Activated CD4-positive, alpha-beta T cell treated with anti-CD3 and anti-CD28 coated beads, Interleukin-10, Interleukin-2, amounts not matched to agents 100 ng/mL and 50 ng/mL, durations not matched to agents 16 hours and 8 hours (primary cell): Measurements from ENCODE around the gene ZBTB38.

Experiments
- DNase-seq: peaks from one replicate; pipeline ENCODE4 v3.0.0-alpha.2; 2020

The ZBTB38 gene

DNA sequence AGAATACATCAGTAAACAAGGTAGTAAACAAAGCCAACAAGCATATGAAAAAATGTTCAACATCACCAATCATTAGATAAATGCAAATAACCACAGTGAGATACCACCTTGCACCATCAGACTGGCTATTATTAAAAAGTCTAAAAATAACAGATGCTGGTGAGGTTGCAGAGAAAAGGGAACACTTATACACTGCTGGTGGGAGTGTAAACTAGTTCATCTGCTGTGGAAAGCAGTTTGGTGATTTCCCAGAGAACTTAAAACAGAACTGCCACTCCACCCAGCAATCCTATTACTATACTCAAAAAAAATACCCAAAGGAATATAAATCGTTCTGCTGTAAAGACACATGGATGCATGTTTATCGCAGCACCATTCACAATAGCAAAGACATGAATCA lies 30.3 kb upstream of the ZBTB38 start:
- DNase-seq: no peak

GRCh38 chr3:141338881-141339280 lies 29.4 kb upstream of the ZBTB38 start:
- DNase-seq: no peak

DNA sequence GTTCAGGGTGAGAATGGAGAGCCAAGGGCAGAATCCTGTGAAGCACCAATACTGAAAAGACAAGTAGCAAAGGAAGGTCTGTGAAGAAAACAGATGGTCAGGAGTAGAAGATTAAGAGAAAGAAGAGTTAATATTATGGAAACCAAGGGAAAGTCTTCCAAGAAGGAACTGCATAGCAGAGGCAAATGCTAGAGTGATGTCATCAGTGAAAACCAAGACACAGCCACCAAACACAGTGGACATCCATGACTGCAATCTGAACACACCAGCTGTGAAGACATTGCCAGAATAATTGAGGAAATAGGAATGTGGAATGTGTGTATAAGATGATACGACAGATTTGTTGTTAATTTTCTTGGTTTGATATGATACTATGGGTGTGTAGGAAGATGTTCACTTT lies 26.8 kb upstream of the ZBTB38 start:
- no peak for DNase-seq

DNA sequence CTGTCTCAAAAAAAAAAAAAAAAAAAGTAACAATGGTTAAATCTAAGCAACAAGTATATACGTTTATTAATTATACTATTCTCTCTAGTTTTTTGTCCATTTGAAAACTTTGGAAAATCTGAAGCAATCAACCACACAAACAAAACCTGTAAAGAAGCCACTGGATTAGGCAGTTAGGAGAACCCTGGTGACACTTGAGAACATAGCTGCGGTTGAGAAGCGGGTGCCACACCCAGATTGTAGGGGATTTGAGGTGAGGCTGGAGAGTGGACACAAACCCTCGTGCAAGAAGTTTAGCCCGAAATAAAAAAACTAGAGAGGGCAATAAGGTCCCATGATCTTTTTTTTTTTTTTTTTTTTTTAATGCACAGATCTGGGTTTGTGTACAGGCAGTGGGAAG lies 25.9 kb upstream of the ZBTB38 start:
- DNase-seq: no peak

GRCh38 chr3:141343077-141343476 lies 25.2 kb upstream of the ZBTB38 start:
- DNase-seq: no peak

- DNase-seq: no peak
These were observed 24.4 kb upstream of the ZBTB38 start for GRCh38 chr3:141343865-141344271.

GRCh38 chr3:141345528-141345927 lies 22.8 kb upstream of the ZBTB38 start:
- no peak for DNase-seq

GRCh38 chr3:141346007-141346406 lies 22.3 kb upstream of the ZBTB38 start:
- DNase-seq: no peak

GRCh38 chr3:141346418-141346817 lies 21.9 kb upstream of the ZBTB38 start:
- no peak for DNase-seq

DNA sequence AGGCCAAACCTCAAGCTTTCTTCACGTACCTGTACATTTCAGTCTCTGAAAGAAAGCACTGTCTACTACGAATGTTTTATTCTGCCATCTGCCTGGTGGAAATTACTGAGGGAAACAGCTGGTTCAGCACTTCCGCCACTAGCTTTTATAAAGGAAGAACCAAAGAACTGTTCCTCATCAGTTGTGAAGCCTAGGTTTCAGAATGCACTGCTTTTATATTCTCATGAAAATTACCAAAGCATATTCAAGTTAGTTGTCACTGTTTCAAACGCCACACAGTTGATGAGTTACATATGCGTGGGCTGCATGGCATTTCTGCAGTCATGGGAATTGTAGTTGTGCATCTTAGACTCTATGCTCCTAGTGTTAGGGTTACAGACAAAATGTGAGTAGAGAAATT lies 21.5 kb upstream of the ZBTB38 start:
- DNase-seq: no peak

DNA sequence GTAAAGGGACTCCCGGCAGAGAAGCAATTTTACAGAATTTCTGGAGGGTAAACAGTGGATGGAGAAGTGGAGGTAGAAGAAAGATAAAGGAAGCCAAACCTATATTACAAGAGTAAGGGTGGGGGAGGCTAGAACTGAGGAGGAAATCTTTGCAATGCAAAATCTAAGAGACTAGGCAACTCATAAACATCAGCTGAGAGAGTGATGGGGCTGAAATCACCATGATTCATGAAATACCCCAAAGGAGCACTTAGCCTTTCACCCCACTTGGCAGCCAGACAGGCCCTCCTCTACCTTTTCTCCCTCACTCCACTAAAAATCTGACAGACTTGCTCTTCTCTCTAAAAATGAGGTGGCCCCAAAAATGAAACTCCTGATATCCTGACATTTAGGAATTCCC lies 19.5 kb upstream of the ZBTB38 start:
- DNase-seq: no peak

- DNase-seq: no peak
These were observed 18.6 kb upstream of the ZBTB38 start for GRCh38 chr3:141349711-141350110.

DNA sequence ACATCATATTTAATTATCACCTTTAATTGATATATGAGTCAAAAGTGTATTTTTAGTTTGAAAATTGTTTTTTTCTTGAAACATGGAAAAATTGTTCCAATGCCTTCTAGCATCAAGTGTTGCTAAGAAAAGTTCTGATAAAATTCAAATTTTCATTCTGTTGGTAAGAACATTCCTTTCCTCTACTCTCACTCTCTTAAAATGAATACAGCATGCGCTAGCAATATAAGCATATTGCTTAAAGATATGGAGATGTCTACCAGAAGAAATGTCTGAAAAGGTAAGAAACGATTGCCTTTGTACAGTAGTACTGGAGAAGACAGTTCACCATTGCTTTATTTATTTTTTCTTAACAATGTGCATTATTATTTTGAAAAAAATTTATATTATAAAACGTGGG lies 17.6 kb upstream of the ZBTB38 start:
- DNase-seq: no peak

- no peak for DNase-seq
These were observed 15.9 kb upstream of the ZBTB38 start for GRCh38 chr3:141352262-141352984.

DNA sequence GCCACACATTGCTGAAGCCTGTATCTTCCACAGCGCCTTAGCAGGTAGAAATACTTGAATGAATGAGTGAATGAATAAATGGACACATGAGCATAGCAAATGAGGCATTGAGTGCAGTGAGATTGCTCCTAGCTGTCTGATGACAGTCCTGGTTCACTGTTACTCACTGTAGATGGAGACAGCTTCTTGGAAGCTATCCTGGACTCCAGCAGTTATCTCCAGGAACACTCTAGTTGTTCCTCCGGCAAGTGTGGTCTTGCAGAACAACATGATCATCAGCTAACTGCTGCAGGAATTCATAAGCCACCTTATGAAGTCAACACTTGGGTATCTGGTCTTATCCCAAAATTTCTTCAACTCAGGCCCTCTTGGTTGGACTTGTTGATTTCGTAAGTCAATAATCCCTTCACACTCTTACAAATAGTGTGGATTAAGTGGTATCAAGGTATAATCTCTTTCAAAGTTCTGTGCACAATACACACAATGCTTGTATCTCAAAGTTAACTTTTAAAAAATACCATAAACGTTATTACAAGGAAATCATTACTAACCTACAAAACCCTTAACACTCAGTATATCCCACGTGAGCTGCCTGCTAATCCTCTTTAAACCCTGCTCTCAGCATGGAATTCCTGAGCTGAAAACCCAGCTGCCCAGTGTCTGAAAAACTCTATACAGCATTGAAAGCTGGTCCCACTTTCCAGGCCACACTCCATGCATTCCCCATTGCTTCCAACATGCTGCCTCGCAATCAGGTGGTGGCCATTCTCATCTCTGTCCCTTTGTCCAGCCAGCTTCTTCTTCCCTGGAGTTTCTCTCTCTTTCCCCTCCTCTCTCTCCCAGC lies 14.4 kb upstream of the ZBTB38 start:
- no peak for DNase-seq

- no peak for DNase-seq
These were observed 13.8 kb upstream of the ZBTB38 start for GRCh38 chr3:141354517-141354916.

DNA sequence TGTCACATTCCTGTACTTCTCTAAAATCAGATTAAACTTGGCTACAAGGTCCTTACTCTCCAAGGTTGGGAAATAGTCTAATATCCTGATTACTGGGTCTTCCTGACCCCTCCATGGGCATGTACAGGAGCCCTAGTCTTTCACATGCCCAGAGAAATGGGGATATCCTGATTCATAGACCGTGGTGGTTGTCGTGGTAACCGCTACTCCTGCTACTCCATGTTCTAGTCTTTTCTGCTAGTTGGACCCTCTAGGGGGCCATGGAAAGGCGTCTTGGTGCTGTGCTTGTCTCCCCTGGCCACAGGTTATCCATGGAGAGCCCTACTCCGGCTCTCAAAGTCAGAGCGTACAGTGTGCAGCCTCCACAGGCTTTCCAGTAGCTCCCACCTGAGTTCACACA lies 13.1 kb upstream of the ZBTB38 start:
- no peak for DNase-seq

DNA sequence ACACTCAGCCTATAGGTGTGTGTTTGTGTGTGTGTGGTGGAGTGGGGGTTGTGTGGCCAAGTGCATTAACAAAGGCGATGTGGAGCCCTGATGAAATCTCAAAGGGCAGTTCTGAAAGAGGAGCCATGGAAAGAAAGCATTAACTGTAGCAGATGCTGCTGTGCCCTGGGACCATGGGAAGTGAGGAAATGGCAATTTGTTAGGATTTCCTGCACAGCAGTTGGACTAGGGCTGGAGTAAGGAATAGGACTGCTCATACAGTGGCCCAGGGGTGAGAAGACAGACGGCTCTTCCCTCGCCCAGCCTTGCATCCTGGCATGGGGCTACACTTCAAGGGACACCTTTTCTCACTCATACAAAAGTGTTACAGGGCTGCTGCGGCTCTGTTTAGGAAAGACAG lies 12.3 kb upstream of the ZBTB38 start:
- no peak for DNase-seq

DNA sequence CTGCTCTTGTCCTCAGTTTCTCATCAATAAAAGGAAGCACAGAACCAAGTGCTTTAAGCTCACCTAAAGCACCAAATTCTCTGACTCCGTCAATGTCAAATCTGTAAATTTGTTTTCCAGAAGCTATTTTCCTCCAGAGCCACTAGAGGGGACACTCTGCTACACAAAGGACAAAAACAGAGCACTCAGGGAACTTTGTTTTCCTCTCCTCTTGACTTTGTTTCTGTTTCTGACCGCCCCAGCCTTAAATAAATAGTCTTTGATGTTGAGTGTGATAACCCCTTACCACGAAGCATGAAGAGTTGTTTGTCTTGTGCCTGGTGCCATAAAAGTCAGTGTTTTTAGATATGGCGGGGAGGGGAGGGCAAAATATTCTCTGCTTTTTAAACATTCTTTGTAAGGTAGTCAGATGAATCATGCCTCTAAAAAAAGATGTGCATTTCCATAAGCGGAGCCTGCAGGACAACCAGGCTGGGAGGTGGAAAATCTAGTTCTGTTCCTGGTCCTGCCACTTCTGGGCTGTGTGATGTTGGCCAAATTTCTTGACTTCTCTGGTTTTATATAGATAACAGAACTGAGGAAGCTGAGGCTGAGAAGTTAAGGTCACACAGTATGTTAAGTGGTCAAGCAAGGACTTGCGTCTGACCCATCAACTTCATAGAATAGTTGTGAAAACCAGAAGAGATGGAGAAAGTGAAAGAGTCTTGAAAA lies 7.3 kb upstream of the ZBTB38 start:
- DNase-seq: peak; percentile 54

DNA sequence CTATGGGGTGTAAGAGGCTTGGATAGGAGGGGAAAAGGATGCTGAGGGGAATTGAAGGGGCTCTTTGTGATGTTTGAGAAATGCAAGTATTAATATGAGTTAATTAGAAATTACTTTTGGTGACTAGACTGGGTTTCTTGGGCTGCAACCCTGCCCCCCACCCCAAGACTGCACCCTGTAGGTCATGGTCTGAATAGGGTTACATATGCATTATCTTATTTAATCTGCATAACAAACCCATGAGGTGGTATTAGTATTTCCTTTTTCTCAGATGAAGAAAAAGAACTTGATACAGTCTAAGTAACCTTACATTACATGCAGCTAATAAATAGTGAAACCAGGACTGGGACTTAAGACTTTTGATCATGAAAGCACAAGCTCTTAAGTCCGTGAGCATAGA lies 5.6 kb upstream of the ZBTB38 start:
- DNase-seq: no peak

GRCh38 chr3:141365201-141365600 lies 3.1 kb upstream of the ZBTB38 start:
- no peak for DNase-seq

DNA sequence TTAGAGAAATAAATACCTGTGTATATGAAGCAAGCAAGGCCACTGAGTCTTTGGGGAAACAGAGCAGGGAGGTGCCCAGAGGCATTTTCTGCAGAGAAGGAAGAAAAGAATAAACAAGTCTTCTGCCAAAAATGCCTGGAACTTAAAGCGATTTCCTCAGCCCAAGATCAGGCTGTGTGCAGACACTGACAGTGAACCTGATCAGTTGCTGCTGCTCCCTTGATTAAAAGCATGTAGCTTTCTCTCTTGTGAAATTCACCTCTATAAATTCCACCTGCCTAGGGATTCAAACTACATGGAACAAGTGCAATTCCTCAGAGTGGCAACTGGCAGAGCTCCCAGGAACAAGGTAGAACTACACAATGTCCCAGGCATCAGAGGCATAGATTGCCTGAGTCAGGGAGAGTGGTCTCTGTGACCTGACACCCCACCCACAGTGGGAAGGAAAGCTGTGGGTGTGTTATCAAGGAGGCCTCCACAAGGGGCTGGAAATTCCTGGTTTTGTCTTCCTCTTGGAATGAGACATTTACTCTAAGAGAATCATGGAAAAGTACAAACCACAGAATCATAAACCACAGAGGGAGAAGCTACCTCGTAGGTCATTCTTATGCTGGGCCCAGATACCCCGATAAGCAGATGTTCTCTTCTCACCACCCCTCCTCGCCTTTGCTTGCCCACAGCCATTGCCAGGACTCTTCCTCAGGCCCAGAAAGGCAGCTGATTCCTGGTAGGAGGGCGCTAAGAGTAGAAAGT lies 1.8 kb upstream of the ZBTB38 start:
- DNase-seq: no peak
